ENCODE results near the gene TLDC2. TPM values are rescaled to one million over a fixed set of nuclear protein-coding genes. Genes with fewer than 3 reads are reported as not detected.

The TLDC2 gene
- total RNA-seq, 1 experiment from 2014 or later, result 0.32 TPM

GRCh38 chr20:36878941-36879340 lies 3.0 kb downstream of the TLDC2 start:
- intact Hi-C loops (cut with micrococcal nuclease), result no loop called here
- no peaks in the 10 kb centered on the region for H3K9me3 ChIP-seq (ENCODE audit: control insufficient read depth in 1 of 2, insufficient read depth in 1 of 2, low read depth in 1 of 2, low read length in 2 of 2)
- CTCF ChIA-PET, result no interaction called here
- no peaks in the 10 kb centered on the region for H3K9me2 ChIP-seq (ENCODE audit: insufficient read depth)
- H3K79me2 ChIP-seq (ENCODE audit: insufficient read depth, low read length), result no peaks in the 10 kb centered on the region
- H3K27me3 ChIP-seq (ENCODE audit: insufficient read depth, low read length), result no peaks in the 10 kb centered on the region
- ATAC-seq (no peak), DNase-seq (ENCODE audit: low read depth, low spot score) (no peak)
- H2AFZ ChIP-seq (ENCODE audit: low read depth, low read length, poor library complexity, severe bottlenecking), result no peak overlapping the region
- TF ChIP-seq YY1 (IDR thresholded peaks at IDR 0.05; ENCODE audit: extremely low read depth, insufficient replicate concordance, low read depth, low read length) (no peak), ZNF274 (IDR thresholded peaks at IDR 0.05; ENCODE audit: low read depth, low read length) (no peak), SP1 (IDR thresholded peaks at IDR 0.05; ENCODE audit: low read depth) (no peak), CTCF (IDR thresholded peaks at IDR 0.05 in 2 of 3, conservative IDR thresholded peaks at IDR 0.05 in 1 of 3; ENCODE audit: borderline replicate concordance in 1 of 3, insufficient read depth in 1 of 3, low read depth in 2 of 3, low read length in 2 of 3) (no peak), SIN3A (IDR thresholded peaks at IDR 0.05; ENCODE audit: low read depth) (no peak), ZBTB33 (IDR thresholded peaks at IDR 0.05; ENCODE audit: extremely low read depth, insufficient replicate concordance, low read length) (no peak), REST (IDR thresholded peaks at IDR 0.05; ENCODE audit: low read depth) (no peak), ELF1 (IDR thresholded peaks at IDR 0.05; ENCODE audit: borderline replicate concordance, low read depth) (no peak), EZH2phosphoT487 (IDR thresholded peaks at IDR 0.05; ENCODE audit: borderline replicate concordance) (no peak), POLR2A (IDR thresholded peaks at IDR 0.05; ENCODE audit: borderline replicate concordance, extremely low read depth, insufficient read depth, insufficient read length) (no peak), EGR1 (IDR thresholded peaks at IDR 0.05; ENCODE audit: low read depth) (no peak), CEBPB (IDR thresholded peaks at IDR 0.05; ENCODE audit: low read depth) (no peak), CBX3 (IDR thresholded peaks at IDR 0.05; ENCODE audit: low read depth) (no peak), MAX (IDR thresholded peaks at IDR 0.05) (no peak), FOSL1 (IDR thresholded peaks at IDR 0.05; ENCODE audit: low read depth) (no peak), JUND (IDR thresholded peaks at IDR 0.05) (no peak), ZFX (IDR thresholded peaks at IDR 0.05) (no peak)
- no TSS peak for BruUV-seq (replicated peaks)
- no peak overlapping the region for H3K9ac ChIP-seq (ENCODE audit: low read length)
- H3K27ac ChIP-seq (ENCODE audit: low read depth, low read length), result no peak overlapping the region
- POLR2A ChIA-PET, result no interaction called here
- no peaks in the 10 kb centered on the region for H3K36me3 ChIP-seq (ENCODE audit: control insufficient read depth in 1 of 2, insufficient read depth in 2 of 2, low read length in 2 of 2)
- H3K4me3 ChIP-seq (replicated peaks in 1 of 2; ENCODE audit: low read depth in 1 of 2, low read length in 2 of 2), result no peak overlapping the region
- RAD21 ChIA-PET (ENCODE audit: low non-redundant PET in 1 of 2, low total read pairs in 2 of 2, uncharacterized antibody in 2 of 2, unreplicated experiment in 2 of 2), result no interaction called here
- peaks cover 4 to 24% of the 10 kb centered on the region in 2 experiments for H3K4me1 ChIP-seq (ENCODE audit: control insufficient read depth in 1 of 2, insufficient read depth in 2 of 2, low read length in 2 of 2)
- no peak overlapping the region for H3K4me2 ChIP-seq (ENCODE audit: low read length)
- no peaks in the 10 kb centered on the region for H4K20me1 ChIP-seq (ENCODE audit: insufficient read depth)
